ENCODE measurements around the gene PCIF1. TPM values are rescaled to one million over a fixed set of nuclear protein-coding genes. Genes with fewer than 3 reads are reported as not detected.

The PCIF1 gene
- polyA plus RNA-seq, 3 donors: 41.0 to 54.9 (median 50.4) TPM

- H3K36me3 ChIP-seq (replicated peaks in 1 of 2; ENCODE audit: control insufficient read depth in 1 of 2, insufficient read depth in 2 of 2, low read length in 2 of 2): no peaks in the 10 kb centered on the region
- no peak overlapping the region for H3K27ac Mint-ChIP-seq
- no peak overlapping the region for H2AFZ ChIP-seq (ENCODE audit: insufficient read depth, low read depth, low read length, poor library complexity, severe bottlenecking)
- peaks cover 21% of the 10 kb centered on the region for H3K4me1 Mint-ChIP-seq
- no peaks in the 10 kb centered on the region for H3K79me2 ChIP-seq (ENCODE audit: insufficient read depth, low read length)
- intact Hi-C loops (cut with micrococcal nuclease): no loop called here
- no peaks in the 10 kb centered on the region for H3K9me3 Mint-ChIP-seq
- peaks cover 14 to 15% of the 10 kb centered on the region in 2 donors for H3K4me1 ChIP-seq (ENCODE audit: control insufficient read depth in 1 of 2, insufficient read depth in 2 of 2, low read length in 2 of 2)
- peaks cover 0 to 2% (median 0%) of the 10 kb centered on the region in 3 donors for H3K27me3 Mint-ChIP-seq (ENCODE audit: low read depth in 3 of 3)
- no peak overlapping the region for H3K4me3 ChIP-seq (replicated peaks in 1 of 3; ENCODE audit: low read depth in 2 of 3, low read length in 3 of 3)
- WGBS (ENCODE audit: insufficient coverage): 100% methylated on average over 3 of the region's 8 CpGs
- no peak overlapping the region for H3K4me3 Mint-ChIP-seq
- TF ChIP-seq CTCF (IDR thresholded peaks at IDR 0.05): no peak
- no peaks in the 10 kb centered on the region for H3K36me3 Mint-ChIP-seq
- H3K27ac ChIP-seq (ENCODE audit: low read depth in 1 of 2, low read length in 2 of 2): no peak overlapping the region
- no peak for DNase-seq
- H3K9me3 ChIP-seq (replicated peaks in 1 of 2; ENCODE audit: control insufficient read depth in 1 of 2, insufficient read depth in 1 of 2, low read length in 2 of 2): no peaks in the 10 kb centered on the region
- H3K9ac ChIP-seq (ENCODE audit: insufficient read depth, low read length, poor library complexity, severe bottlenecking): no peak overlapping the region
- no peaks in the 10 kb centered on the region for H3K27me3 ChIP-seq (ENCODE audit: control insufficient read depth in 2 of 2, insufficient read depth in 2 of 2, low read length in 2 of 2)
- no peak overlapping the region for H3K4me2 ChIP-seq (replicated peaks; ENCODE audit: extremely low read depth, low read length, poor library complexity, severe bottlenecking)
- no peaks in the 10 kb centered on the region for H4K20me1 ChIP-seq (ENCODE audit: insufficient read depth, low read length)
These were observed 28.9 kb upstream of the PCIF1 start for GRCh38 chr20:45905505-45906079.

GRCh38 chr20:45907219-45907948 is 27.1 kb upstream of the PCIF1 start:
- H3K36me3 Mint-ChIP-seq: peaks cover 0 to 1% of the 10 kb centered on the region in 2 donors
- H3K4me1 Mint-ChIP-seq: peaks cover 36% of the 10 kb centered on the region
- Histone ChIP-seq H3K4me3 (replicated peaks in 1 of 3; ENCODE audit: low read depth in 2 of 3, low read length in 3 of 3) (no peak overlapping the region), H3K4me2 (replicated peaks; ENCODE audit: extremely low read depth, low read length, poor library complexity, severe bottlenecking) (no peak overlapping the region), H2AFZ (ENCODE audit: insufficient read depth, low read depth, low read length, poor library complexity, severe bottlenecking) (no peak overlapping the region), H3K9me3 (replicated peaks in 1 of 2; ENCODE audit: control insufficient read depth in 1 of 2, insufficient read depth in 1 of 2, low read length in 2 of 2) (no peaks in the 10 kb centered on the region), H3K27me3 (ENCODE audit: control insufficient read depth in 2 of 2, insufficient read depth in 2 of 2, low read length in 2 of 2) (no peaks in the 10 kb centered on the region), H3K27ac (ENCODE audit: low read depth in 1 of 2, low read length in 2 of 2) (no peak overlapping the region), H3K9ac (ENCODE audit: insufficient read depth, low read length, poor library complexity, severe bottlenecking) (no peak overlapping the region), H3K4me1 (ENCODE audit: control insufficient read depth in 1 of 2, insufficient read depth in 2 of 2, low read length in 2 of 2) (peaks cover 30 to 31% of the 10 kb centered on the region in 2 donors), H4K20me1 (ENCODE audit: insufficient read depth, low read length) (no peaks in the 10 kb centered on the region), H3K79me2 (ENCODE audit: insufficient read depth, low read length) (no peaks in the 10 kb centered on the region), H3K36me3 (replicated peaks in 1 of 2; ENCODE audit: control insufficient read depth in 1 of 2, insufficient read depth in 2 of 2, low read length in 2 of 2) (no peaks in the 10 kb centered on the region)
- no peak overlapping the region for H3K27ac Mint-ChIP-seq
- 95% methylated on average over 12 of the region's 17 CpGs for WGBS (ENCODE audit: insufficient coverage)
- TF ChIP-seq CTCF (IDR thresholded peaks at IDR 0.05): no peak
- H3K9me3 Mint-ChIP-seq: peaks cover 0 to 3% (median 0%) of the 10 kb centered on the region in 7 donors
- H3K4me3 Mint-ChIP-seq: no peak overlapping the region
- intact Hi-C loops (cut with micrococcal nuclease): no loop called here
- peaks cover 1 to 2% (median 2%) of the 10 kb centered on the region in 3 donors for H3K27me3 Mint-ChIP-seq (ENCODE audit: low read depth in 3 of 3)
- DNase-seq: no peak

Measured in CD14-positive monocyte (primary cell).